ENCODE data around the gene KRTAP10-2.
"Not testable (repeated sequence)": the region's sequence is repeated elsewhere in the genome, so short reads cannot be mapped to it uniquely, and the experiment has no call there.

Gene KRTAP10-2

DNA sequence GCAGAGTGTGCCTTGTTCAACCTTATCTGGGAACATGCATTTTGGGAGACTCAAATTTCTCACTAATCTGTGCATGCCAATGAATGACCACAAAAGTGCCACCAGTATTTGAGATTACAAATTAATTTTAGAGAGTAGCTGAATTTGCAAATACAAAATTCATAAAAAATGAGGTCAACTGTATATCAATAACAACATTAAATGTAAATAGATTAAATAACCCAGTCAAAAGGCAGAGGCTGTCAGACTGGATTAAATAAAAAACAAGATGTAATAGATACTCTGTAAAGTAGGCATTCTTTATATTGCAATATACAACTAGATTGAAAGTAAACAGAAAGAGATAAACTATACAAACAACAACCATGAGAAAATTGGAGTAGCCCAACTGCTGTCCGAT, 12.8 kb upstream of the KRTAP10-2 start:
- Histone ChIP-seq H3K4me3 (ENCODE audit: extremely low read depth, insufficient read depth, low read length, poor library complexity, severe bottlenecking) (no peak overlapping the region), H3K27ac (ENCODE audit: low read depth, low read length, severe bottlenecking) (no peak overlapping the region), H3K36me3 (ENCODE audit: control insufficient read depth, insufficient read depth, low read length) (no peaks in the 10 kb centered on the region), H3K9me3 (ENCODE audit: control insufficient read depth, low read length) (no peaks in the 10 kb centered on the region), H3K4me1 (ENCODE audit: control insufficient read depth, insufficient read depth, low read length, poor library complexity, severe bottlenecking) (no peaks in the 10 kb centered on the region)
- WGBS, 2 experiments (ENCODE audit: insufficient coverage in 2 of 2), result no CpG with 5 or more reads among the region's 1 CpG

GRCh38 chr21:44558695-44559094, 7.4 kb upstream of the KRTAP10-2 start, which contains the start of gene KRTAP10-3:
Gene KRTAP10-3 (minus strand): TSS chr21:44558795. CDS start chr21:44558715, 80 bp downstream.
- no peak within 1 kb of the TSS for H3K27ac ChIP-seq (ENCODE audit: low read depth, low read length, severe bottlenecking)
- WGBS, 2 experiments (ENCODE audit: insufficient coverage in 2 of 2), result 84 to 87% methylated on average over 4 to 5 of the region's 5 CpGs
- peaks cover 7% of the 10 kb centered on the region for H3K4me1 ChIP-seq (ENCODE audit: control insufficient read depth, insufficient read depth, low read length, poor library complexity, severe bottlenecking)
- peaks cover 3% of the 10 kb centered on the region for H3K9me3 ChIP-seq (ENCODE audit: control insufficient read depth, low read length)
- no peaks in the 10 kb centered on the region for H3K36me3 ChIP-seq (ENCODE audit: control insufficient read depth, insufficient read depth, low read length)
- no peak within 1 kb of the TSS for H3K4me3 ChIP-seq (ENCODE audit: extremely low read depth, insufficient read depth, low read length, poor library complexity, severe bottlenecking)

GRCh38 chr21:44558329-44558675, 7.0 kb upstream of the KRTAP10-2 start:
- H3K4me1 ChIP-seq (ENCODE audit: control insufficient read depth, insufficient read depth, low read length, poor library complexity, severe bottlenecking); H3K27ac ChIP-seq (ENCODE audit: low read depth, low read length, severe bottlenecking); H3K9me3 ChIP-seq (ENCODE audit: control insufficient read depth, low read length); H3K4me3 ChIP-seq (ENCODE audit: extremely low read depth, insufficient read depth, low read length, poor library complexity, severe bottlenecking); H3K36me3 ChIP-seq (ENCODE audit: control insufficient read depth, insufficient read depth, low read length): not testable (repeated sequence)
- 85 to 100% methylated on average over 1 to 4 of the region's 10 CpGs for WGBS, 2 experiments (ENCODE audit: insufficient coverage in 2 of 2)

- Histone ChIP-seq H3K4me3 (ENCODE audit: extremely low read depth, insufficient read depth, low read length, poor library complexity, severe bottlenecking) (no peak overlapping the region), H3K27ac (ENCODE audit: low read depth, low read length, severe bottlenecking) (no peak overlapping the region), H3K36me3 (ENCODE audit: control insufficient read depth, insufficient read depth, low read length) (no peaks in the 10 kb centered on the region), H3K4me1 (ENCODE audit: control insufficient read depth, insufficient read depth, low read length, poor library complexity, severe bottlenecking) (peaks cover 7% of the 10 kb centered on the region), H3K9me3 (ENCODE audit: control insufficient read depth, low read length) (peaks cover 3% of the 10 kb centered on the region)
- 70 to 75% methylated on average over 25 to 30 of the region's 30 CpGs for WGBS, 2 experiments (ENCODE audit: insufficient coverage in 2 of 2)
These were observed 6.4 kb upstream of the KRTAP10-2 start for GRCh38 chr21:44557491-44558328.

- Histone ChIP-seq H3K4me3 (ENCODE audit: extremely low read depth, insufficient read depth, low read length, poor library complexity, severe bottlenecking) (no peak overlapping the region), H3K4me1 (ENCODE audit: control insufficient read depth, insufficient read depth, low read length, poor library complexity, severe bottlenecking) (peaks cover 7% of the 10 kb centered on the region), H3K9me3 (ENCODE audit: control insufficient read depth, low read length) (peaks cover 3% of the 10 kb centered on the region), H3K36me3 (ENCODE audit: control insufficient read depth, insufficient read depth, low read length) (no peaks in the 10 kb centered on the region), H3K27ac (ENCODE audit: low read depth, low read length, severe bottlenecking) (no peak overlapping the region)
- WGBS, 2 experiments (ENCODE audit: insufficient coverage in 2 of 2), result 85 to 95% methylated on average over 8 to 9 of the region's 9 CpGs
These were observed 5.6 kb upstream of the KRTAP10-2 start for GRCh38 chr21:44556879-44557278.

DNA sequence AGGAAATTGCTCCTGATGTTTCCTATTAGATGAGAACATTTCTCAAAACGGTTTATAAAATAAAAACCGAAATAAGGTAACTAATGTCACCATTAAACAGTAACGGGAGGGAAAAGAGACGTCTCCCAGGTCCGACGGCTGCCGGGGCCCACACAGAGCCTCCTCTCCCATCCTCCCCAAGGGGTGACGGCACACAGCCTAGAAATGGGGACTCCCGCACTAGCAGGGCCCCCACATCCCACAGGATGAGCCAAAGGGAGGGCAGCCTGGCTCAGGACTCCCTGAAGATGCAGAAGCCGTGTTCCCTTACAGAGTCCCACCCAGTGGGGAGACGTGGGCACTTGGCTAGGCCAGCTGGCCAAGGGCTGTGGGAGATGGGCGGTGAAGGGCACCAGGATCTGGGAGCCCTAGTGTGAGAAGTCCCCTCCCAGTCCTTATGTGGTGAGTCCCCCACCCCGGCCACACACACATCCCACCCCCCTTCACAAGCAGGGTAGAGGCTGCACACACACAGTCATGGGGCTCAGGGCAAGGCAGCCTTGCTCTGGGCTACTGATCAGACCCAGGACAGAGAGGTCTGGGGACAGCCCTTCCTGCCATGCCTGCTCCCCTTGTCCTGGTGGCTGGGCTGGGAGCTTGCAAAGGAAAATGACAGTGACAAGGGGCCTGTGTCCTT, 4.0 kb upstream of the KRTAP10-2 start:
- Histone ChIP-seq H3K36me3 (ENCODE audit: control insufficient read depth, insufficient read depth, low read length) (no peaks in the 10 kb centered on the region), H3K27ac (ENCODE audit: low read depth, low read length, severe bottlenecking) (no peak overlapping the region), H3K4me3 (ENCODE audit: extremely low read depth, insufficient read depth, low read length, poor library complexity, severe bottlenecking) (no peak overlapping the region), H3K4me1 (ENCODE audit: control insufficient read depth, insufficient read depth, low read length, poor library complexity, severe bottlenecking) (peaks cover 7% of the 10 kb centered on the region), H3K9me3 (ENCODE audit: control insufficient read depth, low read length) (peaks cover 3% of the 10 kb centered on the region)
- 96 to 100% methylated on average over 2 to 4 of the region's 13 CpGs for WGBS, 2 experiments (ENCODE audit: insufficient coverage in 2 of 2)

DNA sequence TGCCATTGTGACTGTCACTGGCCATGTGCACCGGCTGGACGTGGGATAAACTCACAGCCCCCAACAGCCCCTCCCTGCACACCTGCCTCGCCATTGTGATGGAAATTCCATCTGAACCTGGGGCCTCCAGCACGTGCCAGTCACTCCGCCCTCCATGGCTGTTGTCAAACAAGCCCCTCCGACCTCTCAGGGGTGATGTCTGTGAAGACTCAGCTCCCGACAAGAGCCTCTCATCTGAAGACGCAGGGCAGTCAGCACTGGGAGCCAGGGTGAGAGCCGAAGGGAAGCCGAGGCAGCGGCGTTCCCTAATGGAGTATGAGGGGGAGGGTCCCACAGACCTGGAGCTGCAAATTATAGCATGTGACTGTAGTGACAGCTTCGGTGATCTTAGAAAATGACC, 1.4 kb upstream of the KRTAP10-2 start:
- H3K4me3 ChIP-seq (ENCODE audit: extremely low read depth, insufficient read depth, low read length, poor library complexity, severe bottlenecking), result no peak overlapping the region
- H3K36me3 ChIP-seq (ENCODE audit: control insufficient read depth, insufficient read depth, low read length), result no peaks in the 10 kb centered on the region
- WGBS, 2 experiments (ENCODE audit: insufficient coverage in 2 of 2), result 78 to 81% methylated on average over 13 of the region's 13 CpGs
- H3K27ac ChIP-seq (ENCODE audit: low read depth, low read length, severe bottlenecking), result no peak overlapping the region
- H3K4me1 ChIP-seq (ENCODE audit: control insufficient read depth, insufficient read depth, low read length, poor library complexity, severe bottlenecking), result peaks cover 15% of the 10 kb centered on the region
- peaks cover 7% of the 10 kb centered on the region for H3K9me3 ChIP-seq (ENCODE audit: control insufficient read depth, low read length)

- Histone ChIP-seq H3K36me3 (ENCODE audit: control insufficient read depth, insufficient read depth, low read length) (no peaks in the 10 kb centered on the region), H3K27ac (ENCODE audit: low read depth, low read length, severe bottlenecking) (no peak overlapping the region), H3K9me3 (ENCODE audit: control insufficient read depth, low read length) (peaks cover 7% of the 10 kb centered on the region), H3K4me1 (ENCODE audit: control insufficient read depth, insufficient read depth, low read length, poor library complexity, severe bottlenecking) (peaks cover 13% of the 10 kb centered on the region), H3K4me3 (ENCODE audit: extremely low read depth, insufficient read depth, low read length, poor library complexity, severe bottlenecking) (no peak overlapping the region)
- WGBS, 2 experiments (ENCODE audit: insufficient coverage in 2 of 2), result 79 to 99% methylated on average over 5 to 6 of the region's 6 CpGs
These were observed 831 bp upstream of the KRTAP10-2 start for GRCh38 chr21:44552136-44552535.

DNA sequence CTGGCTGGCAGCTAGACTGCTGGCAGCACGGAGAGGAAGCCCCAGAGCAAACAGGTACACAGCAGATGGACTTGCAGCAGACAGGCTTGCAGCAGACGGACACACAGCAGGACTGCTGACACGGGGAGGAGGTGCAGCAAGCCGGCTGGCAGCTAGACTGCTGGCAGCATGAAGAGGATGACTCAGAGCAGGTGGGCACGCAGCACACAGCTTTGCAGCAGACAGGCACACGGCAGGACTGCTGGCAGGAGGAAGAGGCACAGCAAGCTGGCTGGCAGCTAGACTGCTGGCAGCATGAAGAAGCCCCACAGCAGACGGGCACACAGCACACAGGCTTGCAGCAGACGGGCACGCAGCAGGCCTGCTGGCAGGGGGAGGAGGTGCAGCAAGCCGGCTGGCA, 498 bp downstream of the KRTAP10-2 start:
- no peaks in the 10 kb centered on the region for H3K36me3 ChIP-seq (ENCODE audit: control insufficient read depth, insufficient read depth, low read length)
- peaks cover 9% of the 10 kb centered on the region for H3K4me1 ChIP-seq (ENCODE audit: control insufficient read depth, insufficient read depth, low read length, poor library complexity, severe bottlenecking)
- H3K4me3 ChIP-seq (ENCODE audit: extremely low read depth, insufficient read depth, low read length, poor library complexity, severe bottlenecking), result no peak overlapping the region
- no peak overlapping the region for H3K27ac ChIP-seq (ENCODE audit: low read depth, low read length, severe bottlenecking)
- WGBS, 2 experiments (ENCODE audit: insufficient coverage in 2 of 2), result 81 to 82% methylated on average over 9 to 10 of the region's 10 CpGs
- H3K9me3 ChIP-seq (ENCODE audit: control insufficient read depth, low read length), result peaks cover 7% of the 10 kb centered on the region

GRCh38 chr21:44550285-44550684, 1.0 kb downstream of the KRTAP10-2 start:
- not testable (repeated sequence) for H3K27ac ChIP-seq (ENCODE audit: low read depth, low read length, severe bottlenecking); H3K9me3 ChIP-seq (ENCODE audit: control insufficient read depth, low read length); H3K36me3 ChIP-seq (ENCODE audit: control insufficient read depth, insufficient read depth, low read length); H3K4me3 ChIP-seq (ENCODE audit: extremely low read depth, insufficient read depth, low read length, poor library complexity, severe bottlenecking); H3K4me1 ChIP-seq (ENCODE audit: control insufficient read depth, insufficient read depth, low read length, poor library complexity, severe bottlenecking)
- WGBS, 2 experiments (ENCODE audit: insufficient coverage in 2 of 2), result 76 to 77% methylated on average over 4 to 9 of the region's 17 CpGs
